K562 (cell line): Measurements from ENCODE around the gene NES.

ENCODE experiments used
- BRF1 ChIP-seq: IDR thresholded peaks from 3 replicates; pipeline ENCODE4 v1.6.1; 2011; ENCODE audit warnings: borderline replicate concordance, mild to moderate bottlenecking; ENCODE audit not compliant: insufficient read length; ENCODE audit errors: extremely low read depth
- PTBP1 ChIP-seq: fragments of 200-400 bp; formaldehyde crosslinking; IDR thresholded peaks from 2 replicates; pipeline ENCODE4 v1.6.1; 2017; ENCODE audit warnings: low read depth, low read length
- ZNF584 ChIP-seq: fragments of 200-800 bp; sonication (Bioruptor generic); IDR thresholded peaks from 2 replicates; pipeline ENCODE4 v1.6.1; 2016; ENCODE audit warnings: low read depth, mild to moderate bottlenecking, missing genetic modification characterization, missing compliant biosample characterization
- TF ChIP-seq, protein P1 (sequence below): fragments of 450-650 bp; IDR thresholded peaks from 2 replicates; pipeline ENCODE4 v1.6.1; 2017; ENCODE audit warnings: mild to moderate bottlenecking, moderate library complexity

DNA sequence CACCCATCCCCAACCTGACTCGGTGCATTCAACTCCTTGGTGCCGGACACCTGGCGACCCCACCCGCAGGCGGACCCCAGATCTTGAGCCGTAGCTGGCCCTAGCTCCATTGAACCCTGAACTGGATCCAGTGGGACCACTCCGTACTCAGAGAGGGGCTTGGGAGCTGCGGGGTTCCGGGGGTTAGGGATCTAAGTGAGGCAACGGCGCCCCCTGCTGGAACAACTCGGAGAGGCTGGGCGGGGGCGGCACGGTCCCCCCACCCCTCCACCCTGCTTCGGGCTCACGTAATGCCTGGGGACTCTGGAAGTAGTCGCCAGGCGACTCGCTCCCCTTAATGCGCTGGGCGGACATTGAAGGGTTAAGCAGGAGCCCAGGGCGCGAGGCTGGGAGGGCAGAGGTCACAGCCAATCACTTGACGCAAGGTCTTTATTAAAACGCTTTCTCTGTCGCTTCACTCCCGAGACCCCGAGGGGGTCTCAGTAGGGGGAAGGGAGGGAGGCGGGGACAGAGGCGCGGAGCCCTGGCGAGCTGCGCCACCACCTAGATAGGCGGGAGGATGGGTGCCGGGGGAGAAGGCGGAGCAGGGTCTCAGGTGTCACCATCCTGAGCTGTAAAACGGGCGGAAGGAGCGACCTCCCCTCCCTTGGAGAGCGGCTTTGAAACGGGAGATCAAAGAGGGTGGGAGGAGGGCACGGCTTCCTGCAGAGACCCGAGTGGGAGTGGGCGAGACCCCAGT lies 28.9 kb upstream of the NES start:
- TF ChIP-seq, protein P1, sequence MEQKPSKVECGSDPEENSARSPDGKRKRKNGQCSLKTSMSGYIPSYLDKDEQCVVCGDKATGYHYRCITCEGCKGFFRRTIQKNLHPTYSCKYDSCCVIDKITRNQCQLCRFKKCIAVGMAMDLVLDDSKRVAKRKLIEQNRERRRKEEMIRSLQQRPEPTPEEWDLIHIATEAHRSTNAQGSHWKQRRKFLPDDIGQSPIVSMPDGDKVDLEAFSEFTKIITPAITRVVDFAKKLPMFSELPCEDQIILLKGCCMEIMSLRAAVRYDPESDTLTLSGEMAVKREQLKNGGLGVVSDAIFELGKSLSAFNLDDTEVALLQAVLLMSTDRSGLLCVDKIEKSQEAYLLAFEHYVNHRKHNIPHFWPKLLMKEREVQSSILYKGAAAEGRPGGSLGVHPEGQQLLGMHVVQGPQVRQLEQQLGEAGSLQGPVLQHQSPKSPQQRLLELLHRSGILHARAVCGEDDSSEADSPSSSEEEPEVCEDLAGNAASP = no peak
- TF ChIP-seq BRF1 = no peak
- TF ChIP-seq ZNF584 (CRISPR knock-in tag) = no peak
- TF ChIP-seq PTBP1 = no peak
